Activated CD4-positive, CD25-positive, alpha-beta regulatory T cell treated with anti-CD3 and anti-CD28 coated beads, Interleukin-2, amount 50 U/mL, for 24 hours (primary cell): ENCODE results near the gene FRAS1.
"Not testable (repeated sequence)": the region's sequence is repeated elsewhere in the genome, so short reads cannot be mapped to it uniquely, and the experiment has no call there.

Source experiments
- ATAC-seq, 2 donors: fragments of 150-1000 bp; cut with Tn5 transposase; one replicate each; pipeline ENCODE4 v1.10.0; 2021; ENCODE audit warnings: mild to moderate bottlenecking in 1 of 2, moderate library complexity in 1 of 2

Gene FRAS1

GRCh38 chr4:78058591-78059523 is 1.7 kb downstream of the FRAS1 start:
- ATAC-seq = no peak

- ATAC-seq = no peak
These were observed 2.4 kb downstream of the FRAS1 start for GRCh38 chr4:78059524-78059889.

- ATAC-seq = no peak
These were observed 2.8 kb downstream of the FRAS1 start for GRCh38 chr4:78059938-78060337.

- ATAC-seq = no peak
These were observed 4.9 kb downstream of the FRAS1 start for GRCh38 chr4:78061939-78062570.

- no peak for ATAC-seq
These were observed 8.5 kb downstream of the FRAS1 start for GRCh38 chr4:78065508-78066192.

- ATAC-seq = no peak
These were observed 11.4 kb downstream of the FRAS1 start for GRCh38 chr4:78068481-78068880.

- no peak for ATAC-seq
These were observed 12.2 kb downstream of the FRAS1 start for GRCh38 chr4:78069319-78069718.

GRCh38 chr4:78069859-78070258 is 12.7 kb downstream of the FRAS1 start:
- ATAC-seq = no peak

GRCh38 chr4:78070731-78071282 is 13.7 kb downstream of the FRAS1 start:
- ATAC-seq = no peak

- no peak for ATAC-seq
These were observed 17.6 kb downstream of the FRAS1 start for GRCh38 chr4:78074759-78075158.

GRCh38 chr4:78075986-78076385 is 18.9 kb downstream of the FRAS1 start:
- ATAC-seq = no peak

GRCh38 chr4:78078101-78078500 is 21.0 kb downstream of the FRAS1 start:
- ATAC-seq = no peak

- no peak for ATAC-seq
These were observed 22.8 kb downstream of the FRAS1 start for GRCh38 chr4:78079726-78080430.

GRCh38 chr4:78081541-78081940 is 24.4 kb downstream of the FRAS1 start:
- no peak for ATAC-seq

- ATAC-seq = no peak
These were observed 25.9 kb downstream of the FRAS1 start for GRCh38 chr4:78083035-78083434.

GRCh38 chr4:78091534-78091933 is 34.4 kb downstream of the FRAS1 start:
- no peak for ATAC-seq

- not testable (repeated sequence) for ATAC-seq
These were observed 35.2 kb downstream of the FRAS1 start for GRCh38 chr4:78092350-78092749.

GRCh38 chr4:78092850-78093249 is 35.7 kb downstream of the FRAS1 start:
- ATAC-seq = no peak

- no peak for ATAC-seq
These were observed 38.0 kb downstream of the FRAS1 start for GRCh38 chr4:78095081-78095480.

- ATAC-seq = no peak
These were observed 41.9 kb downstream of the FRAS1 start for GRCh38 chr4:78099058-78099457.

- ATAC-seq = no peak
These were observed 42.9 kb downstream of the FRAS1 start for GRCh38 chr4:78100060-78100459.

- no peak for ATAC-seq
These were observed 62.6 kb downstream of the FRAS1 start for GRCh38 chr4:78119698-78120097.
